Activated T-cell treated with anti-CD3 and anti-CD28 coated beads for 48 hours (primary cell): Measurements from ENCODE around the gene TMEM81.

Experiments used
- DNase-seq: peaks from one replicate; pipeline ENCODE4 v3.0.0-alpha.2; 2020; ENCODE audit warnings: low read depth

TMEM81 gene

GRCh38 chr1:205058853-205059252 lies 25.4 kb downstream of the TMEM81 start:
- no peak for DNase-seq

- no peak for DNase-seq
Measured at GRCh38 chr1:205057808-205058575, 26.3 kb downstream of the TMEM81 start.

DNA sequence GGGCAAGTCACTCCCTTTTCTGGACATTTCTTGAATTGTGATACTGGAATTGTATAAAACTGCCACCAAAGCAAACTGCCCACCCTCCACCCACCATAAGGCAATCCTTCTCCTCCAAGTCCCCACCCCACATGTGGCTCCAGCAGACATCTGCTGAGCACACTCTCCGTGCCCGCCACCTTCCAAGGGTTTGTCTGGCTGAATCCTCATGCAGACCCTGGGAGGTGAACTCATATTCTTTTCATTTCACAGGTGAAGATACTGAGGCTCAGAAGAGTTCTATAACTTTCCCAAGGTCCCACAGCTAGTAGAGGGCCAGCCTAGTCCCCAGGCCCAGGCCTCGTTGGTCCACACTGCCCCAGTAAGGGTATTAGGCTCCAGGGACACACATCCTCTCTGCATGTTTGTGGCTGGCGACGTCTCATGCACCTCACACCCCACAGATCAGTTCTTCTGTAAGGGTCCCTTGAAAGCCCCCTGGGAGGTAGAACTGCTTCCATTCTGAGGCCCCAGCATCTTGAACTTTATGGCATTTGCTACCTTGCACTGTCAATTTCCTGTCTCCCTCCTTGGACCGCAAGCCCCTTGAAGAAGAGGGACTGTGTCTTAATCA lies 27.2 kb downstream of the TMEM81 start:
- no peak for DNase-seq

DNA sequence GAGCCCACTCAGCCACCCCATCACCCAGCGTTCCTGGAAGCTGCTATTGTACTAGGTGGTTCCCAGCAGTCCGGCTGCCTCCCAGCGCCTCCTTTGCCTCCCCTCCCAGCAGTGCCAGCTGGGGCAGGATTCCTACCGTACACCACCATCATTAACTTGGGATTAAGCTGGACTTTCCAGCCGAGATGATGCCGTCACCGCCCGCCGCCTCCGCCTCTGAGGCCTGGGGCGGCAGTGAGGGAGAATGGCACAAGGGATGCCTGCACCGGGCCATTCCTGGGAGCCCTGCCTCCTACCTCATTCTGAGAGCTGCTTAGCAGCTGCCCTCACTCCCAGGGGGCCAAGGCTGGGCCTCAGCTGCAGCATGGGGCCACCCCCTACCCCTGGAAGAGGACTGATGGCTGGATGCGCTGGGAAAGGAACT lies 28.1 kb downstream of the TMEM81 start:
- no peak for DNase-seq

DNA sequence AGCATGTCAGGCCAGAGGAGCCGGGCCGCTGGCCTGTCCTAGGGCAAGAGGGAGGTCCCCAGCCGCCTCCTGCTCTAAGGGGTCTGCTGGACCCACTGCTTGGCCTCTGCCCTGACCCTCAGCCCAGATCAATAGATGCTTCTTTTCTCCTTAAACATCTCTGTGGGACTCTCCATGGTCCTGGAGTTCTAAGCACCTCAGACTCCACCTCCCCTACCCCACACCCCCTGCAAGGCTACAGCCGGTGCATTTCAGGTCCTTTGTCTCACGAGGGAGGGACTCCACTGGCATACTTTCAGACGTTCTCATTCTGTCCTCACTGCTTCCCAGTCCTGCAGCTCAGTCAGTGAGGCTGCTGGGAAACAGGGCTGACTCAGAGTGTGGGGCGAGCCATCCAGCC lies 30.2 kb downstream of the TMEM81 start:
- no peak for DNase-seq

- no peak for DNase-seq
Measured at GRCh38 chr1:205053296-205053695, 31.0 kb downstream of the TMEM81 start.

GRCh38 chr1:205052690-205053089 lies 31.6 kb downstream of the TMEM81 start:
- no peak for DNase-seq

DNA sequence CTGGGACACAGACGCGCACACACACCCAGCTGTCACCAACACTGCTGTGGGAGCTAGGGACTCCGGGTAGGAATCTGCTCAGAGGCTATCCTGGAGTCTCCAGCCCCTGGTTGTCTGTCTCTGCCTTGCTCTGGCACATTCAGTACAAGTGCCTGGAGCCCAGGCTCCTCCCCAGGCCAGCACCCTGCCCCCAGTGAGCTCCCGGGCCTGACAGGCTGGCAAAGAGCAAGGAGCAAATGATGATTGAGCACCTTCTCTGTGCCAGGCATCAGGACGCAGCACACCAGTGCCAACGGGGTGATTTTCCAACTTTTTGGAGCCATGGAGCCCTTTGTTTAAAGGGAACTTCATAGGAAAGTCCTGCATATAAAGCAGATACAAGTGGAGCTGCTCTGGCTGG lies 34.8 kb downstream of the TMEM81 start:
- no peak for DNase-seq

DNA sequence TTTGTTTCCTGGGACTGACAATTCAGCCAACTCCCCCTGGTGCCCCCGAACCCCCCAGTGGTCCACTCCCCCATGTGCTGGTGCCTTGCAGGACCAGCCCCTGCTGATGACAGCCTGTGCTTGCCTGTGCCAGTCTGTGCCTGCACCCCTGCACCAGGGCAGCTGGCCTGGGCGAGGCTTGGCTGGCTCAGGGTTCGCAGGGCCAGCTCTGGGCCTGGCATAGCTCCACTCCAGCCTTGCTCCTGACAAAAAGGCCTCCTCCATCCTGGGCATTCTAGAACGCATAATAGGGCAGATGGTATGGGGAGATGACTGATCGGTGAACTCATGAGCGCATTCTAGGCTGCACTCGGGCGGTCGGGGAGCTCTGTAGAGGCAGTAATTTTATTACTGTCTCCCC lies 35.9 kb downstream of the TMEM81 start:
- no peak for DNase-seq

- no peak for DNase-seq
Measured at GRCh38 chr1:205047764-205048231, 36.5 kb downstream of the TMEM81 start.

DNA sequence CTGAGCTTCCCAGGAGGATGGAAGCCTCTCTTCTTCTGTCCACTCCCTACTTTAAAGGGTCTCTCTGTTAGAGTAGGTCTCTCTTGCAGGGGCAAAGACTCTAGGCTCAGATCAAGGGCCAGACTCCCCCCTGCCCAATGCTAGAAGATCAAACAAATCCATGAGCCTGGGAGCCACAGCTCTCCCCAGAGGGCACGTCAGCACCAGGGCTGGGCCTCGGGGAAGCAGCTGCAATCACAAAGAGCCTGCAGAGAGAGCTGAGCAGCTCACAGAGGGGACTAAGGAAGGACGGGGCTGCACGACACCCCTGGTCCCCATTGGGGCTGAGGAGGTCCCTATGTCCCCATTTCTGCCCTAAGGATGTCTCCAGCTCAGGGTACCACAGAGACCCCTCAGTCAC lies 37.4 kb downstream of the TMEM81 start:
- DNase-seq = no peak

- DNase-seq = no peak
Measured at GRCh38 chr1:205045146-205045545, 39.1 kb downstream of the TMEM81 start.

DNA sequence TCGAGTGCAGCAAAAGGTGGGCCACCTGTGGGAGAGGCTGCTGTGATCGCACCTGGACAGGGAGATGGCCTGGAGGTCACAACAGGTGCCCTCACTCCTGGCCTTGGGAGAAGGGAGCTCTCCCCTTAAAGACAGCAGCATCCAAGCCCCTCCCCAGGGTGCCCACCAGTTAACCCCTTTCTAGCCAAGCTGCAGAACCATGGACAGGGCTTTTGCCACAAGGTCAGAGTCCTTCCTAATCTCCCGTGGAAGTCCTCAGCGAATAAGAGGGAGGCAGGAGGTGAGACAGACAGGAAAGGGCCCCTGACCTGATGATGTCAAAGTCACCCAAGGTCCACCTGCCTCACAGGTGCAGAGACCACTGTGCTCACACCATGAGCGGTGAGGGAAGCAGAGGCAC lies 39.5 kb downstream of the TMEM81 start:
- DNase-seq = no peak

DNA sequence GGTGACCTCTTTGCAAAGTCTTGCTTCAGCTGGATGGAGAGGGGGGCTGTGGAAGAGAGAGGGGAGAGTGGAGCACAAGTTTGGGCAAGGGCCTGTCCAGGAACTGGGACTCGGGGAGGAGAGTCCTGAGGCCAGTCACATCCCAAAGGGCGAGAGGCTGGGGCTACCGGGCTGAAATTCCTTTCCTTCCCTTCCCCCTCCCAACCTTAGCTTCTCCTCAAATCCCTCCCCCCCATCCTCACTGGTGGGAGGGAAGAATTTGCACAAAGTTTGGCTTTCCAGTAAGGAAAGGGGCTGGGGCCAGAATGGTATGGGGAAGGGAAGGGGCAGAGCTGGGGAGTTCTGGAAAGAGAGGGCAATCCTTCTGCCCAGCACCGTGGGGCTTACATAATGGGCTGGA lies 40.4 kb downstream of the TMEM81 start:
- no peak for DNase-seq

- no peak for DNase-seq
Measured at GRCh38 chr1:205042911-205043806, 41.1 kb downstream of the TMEM81 start, which contains the start of gene CNTN2. TSS of gene CNTN2 (plus strand) at chr1:205043212. CDS start at chr1:205053186, 9,974 bp downstream.

DNA sequence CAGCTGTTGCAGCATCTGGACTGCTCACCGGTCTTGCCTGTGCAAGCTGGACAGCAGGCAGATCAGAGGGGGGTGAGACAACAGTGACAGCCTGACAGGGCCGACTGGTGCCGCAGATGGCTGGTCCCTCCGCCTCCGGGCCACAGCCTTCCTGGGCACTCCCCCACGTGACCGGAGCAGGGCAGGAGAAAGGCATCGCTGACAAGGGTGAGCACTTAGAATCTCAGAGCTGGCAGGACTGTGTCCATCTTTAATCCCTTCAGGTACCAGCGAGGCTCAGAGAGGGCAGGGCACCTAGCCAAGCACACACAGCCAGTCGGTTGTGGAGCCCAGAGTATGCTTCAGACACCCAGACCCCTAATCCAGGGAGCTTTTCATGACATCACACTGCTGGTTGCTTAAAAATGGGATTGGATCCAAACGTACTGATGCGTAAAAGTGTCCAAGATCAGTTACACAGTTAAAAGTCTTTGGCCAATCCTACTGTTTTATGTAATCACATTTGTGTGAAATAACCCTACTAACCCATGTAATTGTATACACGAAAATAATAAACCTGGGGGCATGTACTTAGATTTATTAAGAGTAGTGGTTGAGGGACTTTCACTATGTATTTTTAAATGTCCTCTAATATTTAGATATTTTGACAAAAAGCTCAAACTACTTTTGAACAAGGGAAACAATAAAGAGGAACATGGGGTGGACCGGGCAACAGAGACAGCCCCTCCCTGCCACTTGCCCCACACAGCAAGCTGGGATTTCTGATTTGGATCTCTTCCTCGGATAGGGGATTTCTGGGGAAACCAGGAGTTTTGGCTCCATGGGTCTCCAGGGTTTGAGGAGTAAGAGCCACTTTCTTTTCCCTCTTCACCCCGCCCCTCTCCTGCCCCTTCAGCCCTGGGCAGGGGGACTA lies 42.0 kb downstream of the TMEM81 start:
- no peak for DNase-seq

GRCh38 chr1:205041001-205041715 lies 43.1 kb downstream of the TMEM81 start:
- DNase-seq = no peak

DNA sequence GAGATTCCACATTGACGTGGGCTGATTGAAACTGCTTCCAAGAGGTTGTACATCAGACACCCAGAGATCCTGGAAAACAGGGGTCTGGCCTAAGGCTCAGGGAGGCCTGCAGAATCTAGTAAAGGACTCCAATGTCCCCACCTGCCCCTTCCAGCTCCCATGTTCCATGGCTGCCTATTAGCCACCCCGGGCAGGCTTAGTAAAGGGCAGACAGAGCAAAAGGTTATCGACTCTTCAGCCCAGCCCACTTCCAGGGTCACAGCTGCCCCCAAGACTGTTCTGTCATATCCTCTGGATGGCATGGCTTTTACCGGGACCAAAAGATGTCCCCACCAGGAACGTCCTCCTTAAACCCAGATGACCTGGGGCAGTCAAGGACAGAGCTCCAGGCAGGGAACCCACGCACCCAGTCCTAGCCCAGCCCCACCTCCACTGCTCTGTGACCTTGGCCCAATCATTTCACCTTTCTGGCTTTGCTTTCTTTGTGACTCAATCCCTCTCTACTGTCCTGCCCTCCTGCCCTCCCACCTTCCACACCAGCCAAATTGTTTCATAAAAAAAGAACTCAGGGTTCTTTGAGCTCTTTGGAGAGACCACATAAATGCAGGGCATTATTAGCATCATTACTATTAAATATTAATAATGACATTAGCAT lies 46.0 kb downstream of the TMEM81 start:
- DNase-seq = no peak

GRCh38 chr1:205037539-205037938 lies 46.7 kb downstream of the TMEM81 start:
- DNase-seq = no peak
